HG02571 (cell line): ENCODE data around the gene EHD3.

Source experiments
- ATAC-seq: cut with Tn5 transposase; IDR thresholded peaks from one replicate; pipeline ENCODE4 v1.9.1; 2021; ENCODE audit warnings: mild to moderate bottlenecking, moderate library complexity; ENCODE audit not compliant: unreplicated experiment

EHD3 gene

GRCh38 chr2:31212659-31213600 is 21.0 kb upstream of the EHD3 start:
- no peak for ATAC-seq

- no peak for ATAC-seq
Observed at GRCh38 chr2:31213601-31214443, 20.1 kb upstream of the EHD3 start.

- ATAC-seq: no peak
Observed at GRCh38 chr2:31214444-31214915, 19.5 kb upstream of the EHD3 start.

- no peak for ATAC-seq
Observed at GRCh38 chr2:31216734-31217133, 17.2 kb upstream of the EHD3 start.

GRCh38 chr2:31217465-31218200 is 16.3 kb upstream of the EHD3 start, which contains the start of gene CAPN14:
CAPN14 (minus strand) TSS chr2:31217515; CDS start chr2:31205447, 12,068 bp downstream.
- ATAC-seq: no peak

- peak; percentile 68 for ATAC-seq
Observed at GRCh38 chr2:31219131-31219969, 14.6 kb upstream of the EHD3 start.

GRCh38 chr2:31221544-31221943 is 12.4 kb upstream of the EHD3 start:
- ATAC-seq: no peak

- no peak for ATAC-seq
Observed at GRCh38 chr2:31222071-31222470, 11.9 kb upstream of the EHD3 start.

GRCh38 chr2:31223026-31223425 is 10.9 kb upstream of the EHD3 start:
- ATAC-seq: no peak

- no peak for ATAC-seq
Observed at GRCh38 chr2:31223749-31224148, 10.2 kb upstream of the EHD3 start.

GRCh38 chr2:31226266-31226665 is 7.7 kb upstream of the EHD3 start:
- no peak for ATAC-seq

GRCh38 chr2:31227110-31227509 is 6.8 kb upstream of the EHD3 start:
- ATAC-seq: no peak

GRCh38 chr2:31227711-31228125 is 6.2 kb upstream of the EHD3 start:
- ATAC-seq: no peak

GRCh38 chr2:31228717-31229116 is 5.2 kb upstream of the EHD3 start:
- no peak for ATAC-seq

GRCh38 chr2:31230751-31231150 is 3.2 kb upstream of the EHD3 start:
- no peak for ATAC-seq

- no peak for ATAC-seq
Observed at GRCh38 chr2:31231571-31232302, 2.2 kb upstream of the EHD3 start.

- ATAC-seq: no peak
Observed at GRCh38 chr2:31232586-31232985, 1.4 kb upstream of the EHD3 start.

GRCh38 chr2:31233231-31233630 is 721 bp upstream of the EHD3 start:
- ATAC-seq: no peak
